Hematopoietic multipotent progenitor cell treated with erythropoietin and hydrocortisone succinate and interleukin-3 and kit ligand, for 6 days (in vitro differentiated cells): ENCODE data around the gene METAP1.

Experiments
- DNase-seq: peaks from one replicate; pipeline ENCODE4 v3.0.0-alpha.2; 2015

METAP1 gene

GRCh38 chr4:98998551-98998950 is 3.0 kb downstream of the METAP1 start:
- no peak for DNase-seq

- no peak for DNase-seq
Observed at GRCh38 chr4:99002279-99002678, 6.8 kb downstream of the METAP1 start.

GRCh38 chr4:99008051-99008450 is 12.5 kb downstream of the METAP1 start:
- no peak for DNase-seq

GRCh38 chr4:99011910-99012309 is 16.4 kb downstream of the METAP1 start:
- no peak for DNase-seq

GRCh38 chr4:99013402-99013843 is 17.9 kb downstream of the METAP1 start:
- no peak for DNase-seq

GRCh38 chr4:99013884-99014523 is 18.5 kb downstream of the METAP1 start:
- no peak for DNase-seq

- no peak for DNase-seq
Observed at GRCh38 chr4:99021386-99021785, 25.9 kb downstream of the METAP1 start.

GRCh38 chr4:99022566-99022965 is 27.0 kb downstream of the METAP1 start:
- no peak for DNase-seq

GRCh38 chr4:99023800-99024251 is 28.3 kb downstream of the METAP1 start:
- peak; percentile 79 for DNase-seq

GRCh38 chr4:99024481-99025275 is 29.2 kb downstream of the METAP1 start:
- DNase-seq = peak; percentile 64

- no peak for DNase-seq
Observed at GRCh38 chr4:99025506-99025905, 30.0 kb downstream of the METAP1 start.

GRCh38 chr4:99027304-99027703 is 31.8 kb downstream of the METAP1 start:
- no peak for DNase-seq

GRCh38 chr4:99028187-99028586 is 32.7 kb downstream of the METAP1 start:
- DNase-seq = peak; percentile 39

- no peak for DNase-seq
Observed at GRCh38 chr4:99029018-99029735, 33.7 kb downstream of the METAP1 start.

- DNase-seq = no peak
Observed at GRCh38 chr4:99029852-99030251, 34.3 kb downstream of the METAP1 start.

- DNase-seq = no peak
Observed at GRCh38 chr4:99033956-99034355, 38.4 kb downstream of the METAP1 start.

- DNase-seq = peak; percentile 32
Observed at GRCh38 chr4:99038213-99038612, 42.7 kb downstream of the METAP1 start.

GRCh38 chr4:99043346-99043745 is 47.8 kb downstream of the METAP1 start:
- DNase-seq = peak; percentile 24

- peak; percentile 25 for DNase-seq
Observed at GRCh38 chr4:99047710-99048109, 52.2 kb downstream of the METAP1 start.

- no peak for DNase-seq
Observed at GRCh38 chr4:99052902-99053301, 57.4 kb downstream of the METAP1 start.

- DNase-seq = no peak
Observed at GRCh38 chr4:99054428-99054994, 59.0 kb downstream of the METAP1 start.

GRCh38 chr4:99058228-99058627 is 62.7 kb downstream of the METAP1 start:
- DNase-seq = no peak

GRCh38 chr4:99059550-99059949 is 64.0 kb downstream of the METAP1 start:
- no peak for DNase-seq
